GM19468 (cell line): ENCODE data around the gene RASGRP3.

ENCODE experiments used
- ATAC-seq: cut with Tn5 transposase; IDR thresholded peaks from one replicate; pipeline ENCODE4 v1.9.1; 2021; ENCODE audit warnings: mild to moderate bottlenecking, moderate library complexity, moderate number of reproducible peaks; ENCODE audit not compliant: unreplicated experiment; ENCODE audit errors: extremely low read depth

The RASGRP3 gene

GRCh38 chr2:33559328-33559727, 82.9 kb downstream of the RASGRP3 start:
- ATAC-seq, result no peak

GRCh38 chr2:33560017-33560416, 83.6 kb downstream of the RASGRP3 start:
- no peak for ATAC-seq

- ATAC-seq, result no peak
Observed at GRCh38 chr2:33561872-33562271, 85.4 kb downstream of the RASGRP3 start.

- no peak for ATAC-seq
Observed at GRCh38 chr2:33570681-33571080, 94.2 kb downstream of the RASGRP3 start.

GRCh38 chr2:33573657-33574056, 97.2 kb downstream of the RASGRP3 start:
- no peak for ATAC-seq

- no peak for ATAC-seq
Observed at GRCh38 chr2:33577084-33577483, 100.6 kb downstream of the RASGRP3 start.

- ATAC-seq, result no peak
Observed at GRCh38 chr2:33577668-33578067, 101.2 kb downstream of the RASGRP3 start.

- no peak for ATAC-seq
Observed at GRCh38 chr2:33579227-33579626, 102.8 kb downstream of the RASGRP3 start.

- ATAC-seq, result no peak
Observed at GRCh38 chr2:33581872-33582271, 105.4 kb downstream of the RASGRP3 start.

- ATAC-seq, result no peak
Observed at GRCh38 chr2:33583194-33583938, 106.9 kb downstream of the RASGRP3 start.

GRCh38 chr2:33586766-33587165, 110.3 kb downstream of the RASGRP3 start:
- ATAC-seq, result no peak

GRCh38 chr2:33588232-33588631, 111.8 kb downstream of the RASGRP3 start:
- no peak for ATAC-seq

- ATAC-seq, result no peak
Observed at GRCh38 chr2:33589444-33589843, 113.0 kb downstream of the RASGRP3 start.

- no peak for ATAC-seq
Observed at GRCh38 chr2:33595385-33595784, 118.9 kb downstream of the RASGRP3 start.

- ATAC-seq, result no peak
Observed at GRCh38 chr2:33597026-33597425, 120.6 kb downstream of the RASGRP3 start.

GRCh38 chr2:33598561-33599174, 122.2 kb downstream of the RASGRP3 start:
- ATAC-seq, result peak; percentile 47

GRCh38 chr2:33599175-33599942, 122.9 kb downstream of the RASGRP3 start, which contains the start of gene FAM98A:
Gene FAM98A (minus strand): TSS chr2:33599299. CDS start chr2:33599221, 78 bp downstream.
- ATAC-seq, result peak; percentile 89

GRCh38 chr2:33599943-33600192, 123.4 kb downstream of the RASGRP3 start:
- no peak for ATAC-seq

- ATAC-seq, result no peak
Observed at GRCh38 chr2:33602201-33602830, 125.9 kb downstream of the RASGRP3 start.

- ATAC-seq, result no peak
Observed at GRCh38 chr2:33603416-33603815, 127.0 kb downstream of the RASGRP3 start.

GRCh38 chr2:33605056-33605455, 128.6 kb downstream of the RASGRP3 start:
- no peak for ATAC-seq
